Ishikawa (cell line): Measurements from ENCODE around the gene ATG2B.

Experiments used
- CEBPB ChIP-seq: IDR thresholded peaks from 2 replicates; pipeline ENCODE4 v1.6.1; 2012
- CREB1 ChIP-seq: IDR thresholded peaks from 2 replicates; pipeline ENCODE4 v1.6.1; 2012; ENCODE audit warnings: low read depth
- EGR1 ChIP-seq: IDR thresholded peaks from 2 replicates; pipeline ENCODE4 v1.6.1; 2012
- EP300 ChIP-seq: IDR thresholded peaks from 2 replicates; pipeline ENCODE4 v1.6.1; 2012; ENCODE audit warnings: borderline replicate concordance
- FOXM1 ChIP-seq: IDR thresholded peaks from 2 replicates; pipeline ENCODE4 v1.6.1; 2012; ENCODE audit warnings: low read depth, borderline replicate concordance
- MAX ChIP-seq: IDR thresholded peaks from 2 replicates; pipeline ENCODE4 v1.6.1; 2012
- NFIC ChIP-seq: IDR thresholded peaks from 2 replicates; pipeline ENCODE4 v1.6.1; 2012
- RAD21 ChIP-seq: IDR thresholded peaks from 2 replicates; pipeline ENCODE4 v1.6.1; 2012; ENCODE audit warnings: low read depth
- REST ChIP-seq: IDR thresholded peaks from 2 replicates; pipeline ENCODE4 v1.6.1; 2012; ENCODE audit warnings: low read depth, mild to moderate bottlenecking
- TAF1 ChIP-seq: IDR thresholded peaks from 2 replicates; pipeline ENCODE4 v1.6.1; 2012; ENCODE audit warnings: low read depth, mild to moderate bottlenecking
- TCF12 ChIP-seq: IDR thresholded peaks from 2 replicates; pipeline ENCODE4 v1.6.1; 2012; ENCODE audit warnings: low read depth
- TEAD4 ChIP-seq: IDR thresholded peaks from 2 replicates; pipeline ENCODE4 v1.6.1; 2012
- USF1 ChIP-seq: IDR thresholded peaks from 2 replicates; pipeline ENCODE4 v1.6.1; 2012
- YY1 ChIP-seq: IDR thresholded peaks from 2 replicates; pipeline ENCODE4 v1.6.1; 2012; ENCODE audit warnings: low read depth
- ZBTB7A ChIP-seq: IDR thresholded peaks from 2 replicates; pipeline ENCODE4 v1.6.1; 2012; ENCODE audit warnings: low read depth

ATG2B gene

GRCh38 chr14:96403409-96403808 is 40.3 kb upstream of the ATG2B start:
- TF ChIP-seq NFIC: no peak
- no peak for TF ChIP-seq EP300
- TF ChIP-seq TAF1: no peak
- no peak for TF ChIP-seq RAD21
- no peak for TF ChIP-seq USF1
- no peak for TF ChIP-seq REST
- no peak for TF ChIP-seq CREB1
- TF ChIP-seq FOXM1: no peak
- no peak for TF ChIP-seq TCF12
- TF ChIP-seq EGR1: no peak
- no peak for TF ChIP-seq MAX
- no peak for TF ChIP-seq ZBTB7A
- TF ChIP-seq YY1: no peak
- TF ChIP-seq CEBPB: no peak
- no peak for TF ChIP-seq TEAD4

GRCh38 chr14:96400495-96400894 is 37.4 kb upstream of the ATG2B start:
- no peak for TF ChIP-seq MAX
- no peak for TF ChIP-seq RAD21
- no peak for TF ChIP-seq YY1
- no peak for TF ChIP-seq TEAD4
- TF ChIP-seq USF1: no peak
- TF ChIP-seq FOXM1: no peak
- no peak for TF ChIP-seq TCF12
- TF ChIP-seq CREB1: no peak
- no peak for TF ChIP-seq EGR1
- no peak for TF ChIP-seq ZBTB7A
- no peak for TF ChIP-seq REST
- no peak for TF ChIP-seq TAF1
- no peak for TF ChIP-seq NFIC
- TF ChIP-seq CEBPB: no peak
- TF ChIP-seq EP300: no peak

- TF ChIP-seq FOXM1: no peak
- TF ChIP-seq EP300: no peak
- TF ChIP-seq TEAD4: no peak
- no peak for TF ChIP-seq CEBPB
- TF ChIP-seq NFIC: no peak
- TF ChIP-seq YY1: no peak
- no peak for TF ChIP-seq CREB1
- no peak for TF ChIP-seq TAF1
Observed at GRCh38 chr14:96399405-96399804, 36.3 kb upstream of the ATG2B start.

- TF ChIP-seq ZBTB7A (no peak), EGR1 (no peak), NFIC (no peak), MAX (no peak), FOXM1 (no peak), TAF1 (no peak), USF1 (no peak), RAD21 (no peak), EP300 (no peak), CREB1 (no peak), TEAD4 (no peak), YY1 (no peak), TCF12 (no peak), REST (no peak), CEBPB (no peak)
Observed at GRCh38 chr14:96398921-96399320, 35.8 kb upstream of the ATG2B start.
